Endodermal cell (in vitro differentiated cells): Measurements from ENCODE around the gene VANGL2. TPM values are rescaled to one million over a fixed set of nuclear protein-coding genes. Genes with fewer than 3 reads are reported as not detected.

Source experiments
- DNase-seq: peaks from one replicate; pipeline ENCODE4 v3.0.0-alpha.2; 2017
- H3K27ac ChIP-seq: 2 replicates; pipeline ENCODE4 v1.5.1; 2013; ENCODE audit warnings: mild to moderate bottlenecking, low read depth, low read length, moderate library complexity
- H3K27me3 ChIP-seq: 2 replicates; pipeline ENCODE4 v1.6.1; 2013; ENCODE audit warnings: mild to moderate bottlenecking, low read length, moderate library complexity; ENCODE audit not compliant: insufficient read depth, control insufficient read depth, poor library complexity, severe bottlenecking
- H3K36me3 ChIP-seq: 2 replicates; pipeline ENCODE4 v1.7.0; 2013; ENCODE audit warnings: mild to moderate bottlenecking, low read length, moderate library complexity; ENCODE audit not compliant: control insufficient read depth, insufficient read depth
- H3K4me1 ChIP-seq: one replicate; pipeline ENCODE4 v1.7.0; 2013; ENCODE audit warnings: low read length; ENCODE audit not compliant: control insufficient read depth, insufficient read depth
- H3K4me3 ChIP-seq: 2 replicates; pipeline ENCODE4 v1.5.1; 2013; ENCODE audit warnings: mild to moderate bottlenecking, low read length, moderate library complexity
- H3K9ac ChIP-seq: 2 replicates; pipeline ENCODE4 v1.6.1; 2013; ENCODE audit warnings: mild to moderate bottlenecking, low read length, moderate library complexity; ENCODE audit not compliant: poor library complexity, severe bottlenecking; ENCODE audit errors: extremely low read depth
- H3K9me3 ChIP-seq: 2 replicates; pipeline ENCODE4 v1.6.1; 2013; ENCODE audit warnings: mild to moderate bottlenecking, low read length, moderate library complexity; ENCODE audit not compliant: control insufficient read depth
- H3K27ac Mint-ChIP-seq: 2 replicates; pipeline ENCODE4 v1.8.0; 2020; ENCODE audit warnings: mixed read lengths
- H3K27me3 Mint-ChIP-seq: 2 replicates; pipeline ENCODE4 v1.8.0; 2021; ENCODE audit warnings: mild to moderate bottlenecking, mixed read lengths; ENCODE audit not compliant: insufficient read depth
- H3K36me3 Mint-ChIP-seq: 2 replicates; pipeline ENCODE4 v1.8.0; 2020; ENCODE audit warnings: low read depth, mixed read lengths
- H3K4me1 Mint-ChIP-seq: 2 replicates; pipeline ENCODE4 v1.8.0; 2020; ENCODE audit warnings: mixed read lengths
- H3K4me3 Mint-ChIP-seq: 2 replicates; pipeline ENCODE4 v1.8.0; 2020; ENCODE audit warnings: mild to moderate bottlenecking, moderate library complexity, mixed read lengths
- H3K9me3 Mint-ChIP-seq: 2 replicates; pipeline ENCODE4 v1.8.0; 2020; ENCODE audit warnings: mild to moderate bottlenecking, mixed read lengths
- CTCF ChIP-seq: fragments of 200-600 bp; sonication (generic); conservative IDR thresholded peaks from 2 replicates; pipeline ENCODE4 v1.5.0; 2021; ENCODE audit warnings: antibody characterized with exemption, mild to moderate bottlenecking
- WGBS, 2 experiments: methylation state at CpG; one replicate each; pipeline versions ENCODE4 v1.1.5 to v1.1.7; 2013; ENCODE audit warnings: missing lambda C conversion rate in 2 of 2, mixed read lengths in 1 of 2; ENCODE audit not compliant: insufficient coverage in 1 of 2, insufficient read length in 1 of 2; 5-methylcytosine and 5-hydroxymethylcytosine counted together
- total RNA-seq, 2 donors: library from RNA; stranded (reverse); fragmentation: NEBNext Ultra II Directional in 1 of 2; extraction: Animal tissue kit (Norgen Biotek cat#: 25700) in 1 of 2; gene quantifications; 2 replicates in 1 of 2; 3 replicates in 1 of 2; pipeline ENCODE4 v1.2.1, GENCODE V29; 2021

VANGL2 gene
- total RNA-seq, 2 donors from 2014 or later, result 62.5 to 67.5 TPM

- no peak overlapping the region for H3K4me3 ChIP-seq
- no peaks in the 10 kb centered on the region for H3K4me1 ChIP-seq
- no peak for DNase-seq
- H3K36me3 ChIP-seq, result no peaks in the 10 kb centered on the region
- no peaks in the 10 kb centered on the region for H3K9me3 ChIP-seq
- 93 to 100% methylated on average over 1 of the region's 1 CpG for WGBS, 2 experiments
- H3K27me3 Mint-ChIP-seq, result no peaks in the 10 kb centered on the region
- H3K27me3 ChIP-seq, result no peaks in the 10 kb centered on the region
- H3K36me3 Mint-ChIP-seq, result no peaks in the 10 kb centered on the region
- H3K27ac ChIP-seq, result no peak overlapping the region
- no peak for TF ChIP-seq CTCF
- no peak overlapping the region for H3K9ac ChIP-seq
- no peak overlapping the region for H3K4me3 Mint-ChIP-seq
- no peaks in the 10 kb centered on the region for H3K9me3 Mint-ChIP-seq
- H3K27ac Mint-ChIP-seq, result no peak overlapping the region
- H3K4me1 Mint-ChIP-seq, result peaks cover 9% of the 10 kb centered on the region
Observed at GRCh38 chr1:160455153-160455517, 54.8 kb downstream of the VANGL2 start.

- Mint-ChIP-seq H3K4me1 (peaks cover 9% of the 10 kb centered on the region), H3K27me3 (no peaks in the 10 kb centered on the region), H3K9me3 (no peaks in the 10 kb centered on the region), H3K27ac (no peak overlapping the region), H3K4me3 (no peak overlapping the region), H3K36me3 (no peaks in the 10 kb centered on the region)
- no peak overlapping the region for H3K4me3 ChIP-seq
- WGBS, 2 experiments, result 70% methylated on average over 2 of the region's 2 CpGs; no CpG with 5 or more reads in 1 of the 2 experiments
- H3K4me1 ChIP-seq, result no peaks in the 10 kb centered on the region
- no peak overlapping the region for H3K9ac ChIP-seq
- no peaks in the 10 kb centered on the region for H3K9me3 ChIP-seq
- H3K36me3 ChIP-seq, result no peaks in the 10 kb centered on the region
- H3K27ac ChIP-seq, result no peak overlapping the region
- no peak for DNase-seq
- no peak for TF ChIP-seq CTCF
- no peaks in the 10 kb centered on the region for H3K27me3 ChIP-seq
Observed at GRCh38 chr1:160459056-160459455, 58.7 kb downstream of the VANGL2 start.

GRCh38 chr1:160459687-160460086, 59.3 kb downstream of the VANGL2 start:
- no peaks in the 10 kb centered on the region for H3K36me3 Mint-ChIP-seq
- H3K27me3 ChIP-seq, result no peaks in the 10 kb centered on the region
- no peak overlapping the region for H3K27ac ChIP-seq
- peaks cover 9% of the 10 kb centered on the region for H3K4me1 Mint-ChIP-seq
- no peaks in the 10 kb centered on the region for H3K27me3 Mint-ChIP-seq
- H3K27ac Mint-ChIP-seq, result no peak overlapping the region
- TF ChIP-seq CTCF, result no peak
- H3K4me1 ChIP-seq, result no peaks in the 10 kb centered on the region
- WGBS, 2 experiments, result 84 to 100% methylated on average over 1 to 2 of the region's 2 CpGs
- no peak overlapping the region for H3K9ac ChIP-seq
- H3K4me3 Mint-ChIP-seq, result no peak overlapping the region
- H3K4me3 ChIP-seq, result no peak overlapping the region
- H3K9me3 Mint-ChIP-seq, result no peaks in the 10 kb centered on the region
- H3K9me3 ChIP-seq, result no peaks in the 10 kb centered on the region
- DNase-seq, result no peak
- H3K36me3 ChIP-seq, result no peaks in the 10 kb centered on the region
